GM19324 (cell line): Measurements from ENCODE around the gene RFX8.

Experiments used
- ATAC-seq: cut with Tn5 transposase; IDR thresholded peaks from one replicate; pipeline ENCODE4 v1.9.1; 2021; ENCODE audit warnings: mild to moderate bottlenecking, moderate library complexity; ENCODE audit not compliant: unreplicated experiment, low FRiP score

The RFX8 gene

DNA sequence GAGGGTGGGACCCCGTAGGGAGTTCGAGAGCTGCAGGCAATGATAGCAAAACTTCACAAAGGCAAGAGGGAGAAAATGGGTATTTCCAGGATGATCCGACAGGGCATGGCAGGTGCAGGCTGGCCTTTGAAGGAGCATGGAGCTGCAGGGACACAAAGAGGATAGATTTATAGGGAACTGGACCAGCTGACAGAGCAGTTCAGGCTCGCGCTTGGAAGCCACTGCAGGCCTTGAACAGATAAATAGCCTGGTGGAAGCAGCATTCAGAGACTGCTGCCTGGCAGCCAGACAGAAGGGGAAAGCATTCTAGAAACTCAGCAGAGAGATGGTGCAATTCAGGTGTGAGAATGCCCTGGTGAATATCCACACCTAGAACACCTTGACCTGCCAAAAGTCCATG lies 58.3 kb downstream of the RFX8 start:
- no peak for ATAC-seq

- no peak for ATAC-seq
Observed at GRCh38 chr2:101415884-101416283, 59.0 kb downstream of the RFX8 start.

- ATAC-seq, result no peak
Observed at GRCh38 chr2:101415220-101415619, 59.7 kb downstream of the RFX8 start.

GRCh38 chr2:101412092-101412694 lies 62.7 kb downstream of the RFX8 start:
- no peak for ATAC-seq

GRCh38 chr2:101410746-101411145 lies 64.2 kb downstream of the RFX8 start:
- no peak for ATAC-seq

DNA sequence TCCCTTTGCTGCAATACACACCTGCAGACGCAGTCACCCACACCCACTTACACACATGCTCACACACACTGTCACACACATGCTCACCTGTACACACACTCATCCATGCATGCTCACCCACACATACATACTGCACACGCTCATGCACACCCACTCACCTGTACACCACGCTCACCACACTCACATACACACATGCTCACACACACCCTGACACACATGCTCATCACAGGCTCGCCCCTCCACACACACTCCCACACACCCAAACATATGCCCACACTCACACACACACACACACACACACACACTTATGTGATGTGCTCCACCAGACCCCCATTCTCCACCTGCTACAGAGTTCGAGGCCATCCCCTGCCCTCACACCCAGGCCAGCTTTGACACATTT lies 64.8 kb downstream of the RFX8 start:
- ATAC-seq, result no peak

DNA sequence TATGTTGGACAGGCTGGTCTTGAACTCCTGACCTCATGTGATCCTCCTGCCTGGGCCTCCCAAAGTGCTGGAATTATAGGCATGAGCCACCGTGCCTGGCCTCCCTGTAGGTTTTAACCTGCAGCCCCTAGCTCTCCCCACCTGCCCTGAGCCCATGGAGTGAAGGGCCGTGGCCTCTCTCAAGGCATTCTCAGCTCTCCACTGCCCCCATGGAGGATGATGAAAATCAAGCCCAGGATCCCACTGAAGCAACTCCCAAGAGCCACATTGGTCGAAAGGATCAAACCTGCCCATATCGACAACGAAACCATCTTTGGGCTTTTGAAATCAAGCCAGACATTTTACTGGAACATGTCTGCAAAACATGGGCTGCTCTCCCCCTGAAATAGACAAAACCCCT lies 65.2 kb downstream of the RFX8 start:
- no peak for ATAC-seq

DNA sequence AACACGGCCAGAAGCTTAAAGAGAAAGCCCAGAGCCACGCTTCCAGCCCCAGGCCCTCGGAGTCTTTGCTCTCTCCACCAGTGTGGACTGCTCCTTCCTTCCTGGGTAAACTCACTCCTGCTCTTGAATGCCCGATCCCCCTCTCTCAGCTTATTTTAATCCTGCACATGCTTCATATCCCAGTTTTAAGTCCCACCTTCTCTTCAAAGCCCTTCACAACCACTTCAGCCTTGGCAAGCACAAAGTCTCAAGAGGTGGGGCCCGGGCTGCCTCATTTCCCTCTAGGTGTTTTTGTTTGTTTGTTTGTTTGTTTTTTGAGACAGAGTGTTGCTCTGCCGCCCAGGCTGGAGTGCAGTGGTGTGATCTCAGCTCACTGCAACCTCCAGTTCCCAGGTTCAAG lies 66.0 kb downstream of the RFX8 start:
- no peak for ATAC-seq

- ATAC-seq, result no peak
Observed at GRCh38 chr2:101405351-101405899, 69.5 kb downstream of the RFX8 start.

DNA sequence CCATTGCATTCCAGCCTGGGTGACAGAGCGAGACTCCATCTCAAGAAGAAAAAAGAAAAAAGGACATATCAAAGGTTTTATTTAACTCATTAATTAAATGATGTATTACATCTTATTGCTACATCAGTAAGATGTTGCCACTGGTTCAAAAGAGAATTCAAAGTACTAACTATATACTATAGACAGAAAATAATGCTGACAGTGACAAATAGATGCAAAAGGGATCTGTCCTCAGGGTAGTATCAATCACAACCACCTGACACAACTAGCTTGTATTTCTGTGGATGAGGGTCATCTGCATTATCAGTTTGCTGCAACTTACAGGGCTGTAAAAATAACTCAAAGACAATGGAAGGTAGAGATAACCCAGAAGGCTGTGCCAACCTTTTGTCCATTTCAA lies 71.2 kb downstream of the RFX8 start:
- ATAC-seq, result no peak

GRCh38 chr2:101402630-101403029 lies 72.3 kb downstream of the RFX8 start:
- no peak for ATAC-seq

DNA sequence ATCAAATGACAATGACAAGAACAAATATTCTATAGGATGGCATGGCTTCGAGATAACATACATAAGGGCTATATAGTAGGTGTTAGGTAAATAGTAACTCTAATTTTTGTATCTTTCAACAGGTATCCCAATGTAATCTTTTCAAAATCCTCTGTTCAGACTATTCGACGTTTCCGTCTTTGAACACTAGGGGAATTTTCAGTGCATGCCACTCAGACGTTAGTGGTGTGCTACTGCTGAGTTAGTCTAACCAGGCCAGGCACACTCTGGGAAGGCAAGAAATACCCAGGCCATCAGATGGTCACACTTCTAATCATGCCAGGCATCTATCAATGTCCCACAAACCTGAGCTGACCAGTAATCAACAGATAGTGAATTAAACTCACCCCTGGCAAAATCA lies 73.0 kb downstream of the RFX8 start:
- no peak for ATAC-seq

DNA sequence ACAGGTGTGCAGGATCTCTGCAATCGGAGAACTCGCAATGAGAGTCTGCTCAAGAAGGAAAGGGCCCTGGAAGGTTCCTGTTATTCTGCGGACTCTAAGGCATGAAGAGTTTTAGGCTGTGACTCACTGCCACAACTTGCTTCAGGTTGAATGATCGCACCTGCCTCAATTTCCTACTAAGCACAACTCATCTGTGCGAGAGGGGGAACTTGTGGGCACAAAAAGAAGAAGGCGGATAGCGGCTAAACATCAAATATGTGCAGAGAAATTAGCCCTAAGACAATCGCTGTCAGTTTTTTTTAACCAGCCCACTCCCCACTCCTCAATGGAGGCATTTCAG lies 73.6 kb downstream of the RFX8 start:
- no peak for ATAC-seq

DNA sequence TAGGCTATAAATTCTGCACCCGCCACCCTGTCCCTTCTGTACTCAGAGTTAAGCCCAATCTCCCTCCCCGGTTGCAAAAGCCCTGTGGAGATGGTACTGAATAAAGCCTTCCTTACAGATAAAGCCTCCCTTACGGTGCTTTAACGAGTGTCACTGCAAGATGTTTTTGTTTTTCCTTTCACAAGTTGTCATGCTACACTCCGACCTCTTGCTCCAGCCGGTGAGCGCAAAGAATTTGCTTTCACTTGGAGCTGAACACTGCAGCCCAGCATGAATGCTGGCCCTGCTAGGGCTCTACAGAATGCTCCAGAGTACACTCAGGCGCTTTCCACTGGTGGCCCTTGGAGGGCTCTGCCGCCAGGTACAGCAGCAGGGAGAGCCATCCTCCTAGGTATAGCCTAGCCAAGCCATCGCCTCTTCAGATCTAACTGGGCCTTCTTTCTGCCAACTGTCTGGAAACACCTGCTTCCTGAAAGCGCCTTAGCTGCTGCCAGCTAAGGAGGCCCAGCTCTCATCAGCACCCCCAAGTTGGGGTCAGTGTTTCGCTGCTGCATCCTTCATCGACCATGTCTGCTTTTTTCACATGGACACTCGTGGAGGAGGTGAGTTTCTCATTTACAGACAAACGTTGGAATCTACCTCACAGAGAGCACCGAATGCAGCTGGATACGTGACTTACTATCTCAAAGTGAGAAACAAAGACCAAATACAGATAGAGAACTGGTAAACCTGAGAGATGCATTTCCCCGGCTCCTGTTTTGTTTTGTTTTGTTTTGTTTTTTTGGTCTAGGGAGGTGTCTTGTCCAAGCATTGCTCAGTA lies 74.2 kb downstream of the RFX8 start:
- ATAC-seq, result no peak

GRCh38 chr2:101400048-101400447 lies 74.9 kb downstream of the RFX8 start:
- ATAC-seq, result no peak

- no peak for ATAC-seq
Observed at GRCh38 chr2:101399021-101399799, 75.7 kb downstream of the RFX8 start.

- no peak for ATAC-seq
Observed at GRCh38 chr2:101398116-101398821, 76.6 kb downstream of the RFX8 start.

DNA sequence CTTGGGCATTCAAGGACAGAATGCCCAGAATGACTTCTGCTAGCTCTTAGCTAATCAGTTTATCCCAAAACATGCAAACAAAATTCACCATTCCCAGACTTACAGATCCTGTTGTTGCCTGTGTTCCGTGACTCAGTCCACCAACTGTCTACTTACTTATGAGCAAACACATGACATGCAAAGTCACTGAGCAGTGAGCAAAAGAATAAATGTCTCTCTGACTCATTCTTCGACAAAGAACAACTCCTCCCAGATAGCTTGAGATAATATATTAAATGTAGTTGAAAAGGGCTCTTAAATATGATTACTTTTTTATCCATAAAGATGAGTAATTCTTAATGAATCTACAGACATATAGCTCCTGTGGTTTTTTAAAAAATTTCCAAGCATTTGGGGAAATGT lies 78.6 kb downstream of the RFX8 start:
- no peak for ATAC-seq

DNA sequence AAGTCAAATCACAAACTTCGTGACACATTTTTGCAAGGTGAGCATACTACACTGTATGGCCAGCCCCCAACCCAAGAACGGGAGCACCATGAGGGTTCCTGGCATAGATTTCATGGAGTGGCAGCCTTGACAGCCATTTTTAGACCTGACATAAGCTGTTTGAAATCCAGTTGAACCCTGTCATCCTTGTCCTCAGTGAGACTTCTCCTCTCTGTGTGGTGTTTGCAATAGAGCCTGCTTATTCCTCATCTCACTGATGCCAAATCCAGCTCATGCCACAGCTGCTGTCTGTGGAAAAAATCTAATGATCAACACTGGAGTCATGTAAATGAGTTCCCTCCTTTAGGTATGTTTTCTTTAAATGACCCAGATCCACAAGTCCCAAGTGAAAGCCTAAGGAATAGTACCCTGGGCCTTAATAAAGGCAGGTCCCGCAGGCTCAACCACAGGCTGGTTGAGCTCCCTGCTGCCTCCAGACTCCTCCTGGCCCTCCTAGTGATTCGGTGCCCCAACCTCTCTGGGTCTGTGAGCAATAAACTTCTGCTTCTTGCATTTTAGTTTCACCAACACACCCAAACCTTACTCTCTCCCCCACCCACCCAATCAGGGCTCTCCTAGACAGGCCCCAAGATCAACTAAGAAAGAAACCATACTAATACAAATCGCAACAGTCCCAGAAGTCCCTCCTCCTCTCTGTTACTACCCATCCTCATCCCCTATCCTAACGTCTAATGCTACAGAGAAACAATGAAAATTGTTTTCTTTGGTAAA lies 79.2 kb downstream of the RFX8 start:
- no peak for ATAC-seq

GRCh38 chr2:101388232-101388631 lies 86.7 kb downstream of the RFX8 start:
- ATAC-seq, result no peak
